ENCODE measurements around the gene SDHD.

Gene SDHD

DNA sequence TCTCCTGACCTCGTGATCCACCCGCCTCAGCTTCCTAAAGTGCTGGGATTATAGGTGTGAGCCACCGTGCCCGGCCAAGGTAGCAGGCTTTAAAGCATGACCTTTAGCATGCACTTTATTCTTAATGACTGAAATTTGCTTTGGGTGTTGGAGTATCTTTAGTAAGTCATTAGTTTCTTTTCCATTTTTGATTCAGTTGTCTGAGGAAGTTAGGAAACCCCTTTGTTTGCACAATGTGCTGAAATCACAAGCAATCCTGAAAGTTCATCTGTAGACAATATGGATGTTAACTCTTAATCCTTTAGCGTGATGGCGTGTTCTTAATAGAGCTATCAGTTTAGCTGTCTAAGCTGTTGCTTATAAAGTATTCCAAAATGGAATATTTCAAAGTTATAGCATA lies 16.8 kb downstream of the SDHD start:
- DNase-seq (ENCODE audit: low spot score), result no peak

DNA sequence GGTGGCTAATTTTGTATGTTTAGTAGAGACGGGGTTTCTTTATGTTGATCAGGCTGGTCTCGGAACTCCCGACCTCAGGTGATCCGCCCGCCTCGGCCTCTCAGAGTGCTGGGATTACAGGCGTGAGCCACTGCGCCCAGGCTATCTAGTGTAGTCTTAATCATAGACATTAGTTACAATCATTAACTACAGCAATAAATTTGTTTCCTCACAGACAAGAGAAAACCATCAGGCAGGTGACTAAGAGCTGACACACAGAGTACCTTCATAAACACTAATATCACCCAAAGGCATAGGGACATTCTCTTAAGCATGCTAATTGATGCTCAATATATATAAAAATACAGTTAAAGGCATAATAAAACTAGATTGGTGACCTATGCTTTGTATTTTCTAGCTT lies 19.4 kb downstream of the SDHD start:
- DNase-seq (ENCODE audit: low spot score), result no peak

- peak; percentile 47 for DNase-seq (ENCODE audit: low spot score)
Measured at GRCh38 chr11:112113539-112114457, 27.1 kb downstream of the SDHD start.

DNA sequence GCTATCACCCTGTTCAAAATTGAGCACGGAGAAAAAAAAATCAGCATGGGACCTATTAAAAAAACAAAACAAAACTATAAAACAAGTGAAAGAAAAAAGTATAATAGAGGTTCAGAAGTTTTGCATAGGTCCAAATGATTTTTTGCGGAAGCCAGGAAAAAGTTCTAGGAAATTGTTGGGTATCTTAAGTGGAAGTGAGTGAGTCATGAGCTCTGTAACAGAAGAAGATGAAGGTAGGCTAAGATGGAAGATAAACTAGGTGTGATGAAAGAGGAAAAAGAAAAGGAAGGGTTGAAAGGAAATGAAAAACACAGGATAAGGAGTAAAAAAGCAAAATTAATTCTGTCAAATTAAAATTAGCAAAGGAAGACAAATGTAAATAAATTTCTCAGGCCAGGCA lies 27.8 kb downstream of the SDHD start:
- no peak for DNase-seq (ENCODE audit: low spot score)

DNA sequence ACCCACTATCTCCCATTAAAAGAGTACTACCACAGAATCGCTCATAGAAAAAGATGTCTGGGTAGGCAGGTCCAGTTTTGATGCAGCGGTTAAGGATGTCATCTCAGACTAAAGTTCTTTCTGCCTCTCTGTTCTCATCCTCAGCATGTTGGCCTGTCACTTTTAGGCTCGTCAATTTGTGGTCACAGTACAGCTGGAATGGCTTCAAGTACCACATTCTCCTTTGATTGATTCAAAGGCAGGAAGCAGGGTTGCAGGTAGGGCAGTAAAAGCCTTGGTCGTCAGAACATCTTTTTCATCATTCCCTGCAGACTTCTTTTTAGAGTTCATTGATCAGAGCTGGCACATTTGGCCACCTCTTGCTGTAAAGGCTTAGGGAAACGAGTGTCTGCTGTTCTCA lies 28.7 kb downstream of the SDHD start:
- DNase-seq (ENCODE audit: low spot score), result no peak

DNA sequence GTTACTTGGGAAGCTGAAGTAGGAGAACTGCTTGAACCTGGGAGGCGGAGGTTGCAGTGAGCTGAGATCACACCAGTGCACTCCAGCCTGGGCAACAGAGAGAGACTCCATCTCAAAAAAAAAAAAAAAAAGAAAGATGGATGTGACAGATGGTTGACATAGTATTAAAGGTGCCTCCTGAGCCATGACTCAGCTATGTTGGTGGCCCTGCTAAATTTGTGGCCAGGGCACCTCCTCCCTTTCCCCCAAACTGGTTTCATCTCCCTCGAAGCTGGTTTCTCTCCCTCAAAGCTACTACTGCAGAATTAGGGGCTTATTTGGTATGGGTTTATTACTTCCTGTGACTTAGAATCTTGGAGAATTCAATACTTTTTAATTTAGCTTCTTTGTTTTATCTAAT lies 31.5 kb downstream of the SDHD start:
- no peak for DNase-seq (ENCODE audit: low spot score)

GRCh38 chr11:112121981-112122615 lies 35.4 kb downstream of the SDHD start:
- DNase-seq (ENCODE audit: low spot score), result no peak

GRCh38 chr11:112123129-112123528 lies 36.5 kb downstream of the SDHD start:
- DNase-seq (ENCODE audit: low spot score), result no peak

DNA sequence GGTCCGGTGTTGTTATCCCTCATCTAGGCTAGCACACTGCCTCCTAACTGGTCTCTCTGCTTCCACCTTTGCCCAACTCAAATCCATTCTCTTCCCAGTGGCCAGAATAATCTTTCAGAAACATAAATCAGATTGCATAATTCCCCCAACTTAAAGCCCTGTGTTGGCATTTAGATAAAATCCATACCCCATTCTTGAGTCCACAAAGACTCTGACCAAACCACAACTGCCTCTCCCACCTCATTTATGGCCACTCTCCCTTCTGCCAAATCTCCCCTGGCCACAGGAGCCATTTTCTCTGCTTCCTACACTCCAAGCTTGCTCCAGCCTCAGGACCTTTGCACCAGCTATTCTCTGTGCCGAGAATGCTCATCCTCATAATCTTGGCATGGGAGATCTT lies 40.4 kb downstream of the SDHD start:
- DNase-seq (ENCODE audit: low spot score), result no peak

- no peak for DNase-seq (ENCODE audit: low spot score)
Measured at GRCh38 chr11:112128483-112129121, 41.9 kb downstream of the SDHD start.

DNA sequence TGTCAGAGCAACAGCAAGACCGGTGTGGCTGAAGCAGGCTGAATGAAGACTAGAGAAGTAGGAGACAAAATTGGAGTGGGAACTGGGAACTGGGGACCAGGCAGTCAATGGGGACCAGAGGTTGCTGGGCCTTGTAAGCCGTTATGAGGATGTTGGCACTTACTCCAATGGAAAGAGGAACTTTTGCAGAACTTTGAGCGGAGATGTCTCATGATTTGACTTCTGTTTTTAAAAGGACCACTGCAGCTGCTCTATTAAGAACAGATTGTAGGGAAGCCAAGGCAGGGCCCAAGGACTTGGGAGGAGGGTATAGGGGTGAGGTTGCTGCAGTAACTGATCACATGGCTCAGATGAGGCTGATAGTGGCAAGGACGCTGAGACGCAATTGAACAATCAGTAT lies 43.0 kb downstream of the SDHD start:
- no peak for DNase-seq (ENCODE audit: low spot score)

- no peak for DNase-seq (ENCODE audit: low spot score)
Measured at GRCh38 chr11:112132737-112133136, 46.1 kb downstream of the SDHD start.

- DNase-seq (ENCODE audit: low spot score), result no peak
Measured at GRCh38 chr11:112134473-112134872, 47.8 kb downstream of the SDHD start.

GRCh38 chr11:112143597-112143996 lies 56.9 kb downstream of the SDHD start:
- no peak for DNase-seq (ENCODE audit: low spot score)

Measured in CD4-positive, alpha-beta T cell treated with Interleukin-2 at 100 ng/mL for 4 hours (primary cell).